ENCODE measurements around the gene DEDD.
A peak's percentile ranks its signal among the peaks of the same experiment; 100 is the strongest.

The DEDD gene

DNA sequence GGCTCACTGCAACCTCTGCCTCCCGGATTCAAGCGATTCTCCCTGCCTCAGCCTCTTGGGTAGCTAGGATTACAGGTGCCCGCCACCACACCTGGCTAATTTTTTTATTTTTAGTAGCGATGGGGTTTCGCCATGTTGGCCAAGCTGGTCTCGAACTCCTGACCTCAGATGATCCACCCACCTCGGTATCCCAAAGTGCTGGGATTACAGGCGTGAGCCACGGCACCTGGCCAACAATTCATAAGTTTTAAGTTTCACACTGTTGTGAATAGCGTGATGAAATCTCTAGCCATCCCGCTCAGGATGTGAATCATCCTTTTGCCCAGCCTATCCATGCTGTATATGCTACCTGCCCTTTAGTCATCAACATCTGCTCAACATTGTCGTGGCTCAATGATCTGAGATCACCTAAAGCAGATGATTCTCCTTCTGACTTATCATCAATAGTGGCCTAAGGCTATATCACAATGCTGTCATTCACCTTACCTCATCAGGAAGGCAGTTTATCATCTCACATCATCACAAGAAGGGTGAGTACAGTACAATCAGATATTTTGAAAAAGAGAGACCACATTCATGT, 17.2 kb downstream of the DEDD start:
- TF ChIP-seq, protein P1, sequence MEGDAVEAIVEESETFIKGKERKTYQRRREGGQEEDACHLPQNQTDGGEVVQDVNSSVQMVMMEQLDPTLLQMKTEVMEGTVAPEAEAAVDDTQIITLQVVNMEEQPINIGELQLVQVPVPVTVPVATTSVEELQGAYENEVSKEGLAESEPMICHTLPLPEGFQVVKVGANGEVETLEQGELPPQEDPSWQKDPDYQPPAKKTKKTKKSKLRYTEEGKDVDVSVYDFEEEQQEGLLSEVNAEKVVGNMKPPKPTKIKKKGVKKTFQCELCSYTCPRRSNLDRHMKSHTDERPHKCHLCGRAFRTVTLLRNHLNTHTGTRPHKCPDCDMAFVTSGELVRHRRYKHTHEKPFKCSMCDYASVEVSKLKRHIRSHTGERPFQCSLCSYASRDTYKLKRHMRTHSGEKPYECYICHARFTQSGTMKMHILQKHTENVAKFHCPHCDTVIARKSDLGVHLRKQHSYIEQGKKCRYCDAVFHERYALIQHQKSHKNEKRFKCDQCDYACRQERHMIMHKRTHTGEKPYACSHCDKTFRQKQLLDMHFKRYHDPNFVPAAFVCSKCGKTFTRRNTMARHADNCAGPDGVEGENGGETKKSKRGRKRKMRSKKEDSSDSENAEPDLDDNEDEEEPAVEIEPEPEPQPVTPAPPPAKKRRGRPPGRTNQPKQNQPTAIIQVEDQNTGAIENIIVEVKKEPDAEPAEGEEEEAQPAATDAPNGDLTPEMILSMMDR (IDR thresholded peaks at IDR 0.05; ENCODE audit: unreplicated experiment in 3 of 3) = no peak
- Mint-ChIP-seq H3K4me1 (peaks cover 41% of the 10 kb centered on the region), H3K36me3 (ENCODE audit: low read depth) (peaks cover 10% of the 10 kb centered on the region), H3K4me3 (peak overlapping the region; percentile 95 to 98 (median 97)), H3K9me3 (no peaks in the 10 kb centered on the region), H3K27me3 (ENCODE audit: low read depth) (no peaks in the 10 kb centered on the region), H3K27ac (peak overlapping the region in 1 of 3 experiments; percentile 50)

- Mint-ChIP-seq H3K27ac (no peak overlapping the region), H3K4me3 (no peak overlapping the region), H3K4me1 (peaks cover 35% of the 10 kb centered on the region), H3K27me3 (ENCODE audit: low read depth) (no peaks in the 10 kb centered on the region), H3K36me3 (ENCODE audit: low read depth) (peaks cover 4% of the 10 kb centered on the region), H3K9me3 (no peaks in the 10 kb centered on the region)
- TF ChIP-seq, protein P1 (IDR thresholded peaks at IDR 0.05; ENCODE audit: unreplicated experiment in 3 of 3) = no peak
Measured at GRCh38 chr1:161114556-161114955, 17.9 kb downstream of the DEDD start.

GRCh38 chr1:161113915-161114314, 18.6 kb downstream of the DEDD start:
- Mint-ChIP-seq H3K9me3 (no peaks in the 10 kb centered on the region), H3K36me3 (ENCODE audit: low read depth) (peaks cover 5% of the 10 kb centered on the region), H3K27me3 (ENCODE audit: low read depth) (no peaks in the 10 kb centered on the region), H3K27ac (no peak overlapping the region), H3K4me3 (no peak overlapping the region), H3K4me1 (peaks cover 29% of the 10 kb centered on the region)
- TF ChIP-seq, protein P1 (IDR thresholded peaks at IDR 0.05; ENCODE audit: unreplicated experiment in 3 of 3) = no peak

DNA sequence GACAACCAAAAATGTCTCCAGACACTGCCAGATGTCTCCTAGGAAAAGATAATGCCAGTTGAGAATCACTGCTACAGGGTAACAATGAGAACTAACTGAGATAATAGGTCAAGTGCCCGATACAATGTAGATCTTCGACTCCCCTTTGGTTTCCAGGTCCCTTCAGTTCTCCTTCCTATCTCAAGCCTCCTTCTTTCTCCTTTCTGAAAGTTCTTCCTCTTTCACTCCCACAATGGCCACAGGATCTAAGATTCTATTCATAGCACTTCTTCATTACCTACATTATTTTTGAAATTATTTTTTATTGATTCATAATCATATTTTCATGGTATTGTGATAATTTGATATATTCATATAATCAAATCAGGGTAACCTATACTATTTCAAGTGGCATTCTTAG, 20.9 kb downstream of the DEDD start:
- Mint-ChIP-seq H3K27ac (no peak overlapping the region), H3K4me3 (no peak overlapping the region), H3K27me3 (ENCODE audit: low read depth) (no peaks in the 10 kb centered on the region), H3K9me3 (no peaks in the 10 kb centered on the region), H3K36me3 (ENCODE audit: low read depth) (peaks cover 9% of the 10 kb centered on the region), H3K4me1 (peaks cover 8% of the 10 kb centered on the region)
- TF ChIP-seq, protein P1 (IDR thresholded peaks at IDR 0.05; ENCODE audit: unreplicated experiment in 3 of 3) = no peak

DNA sequence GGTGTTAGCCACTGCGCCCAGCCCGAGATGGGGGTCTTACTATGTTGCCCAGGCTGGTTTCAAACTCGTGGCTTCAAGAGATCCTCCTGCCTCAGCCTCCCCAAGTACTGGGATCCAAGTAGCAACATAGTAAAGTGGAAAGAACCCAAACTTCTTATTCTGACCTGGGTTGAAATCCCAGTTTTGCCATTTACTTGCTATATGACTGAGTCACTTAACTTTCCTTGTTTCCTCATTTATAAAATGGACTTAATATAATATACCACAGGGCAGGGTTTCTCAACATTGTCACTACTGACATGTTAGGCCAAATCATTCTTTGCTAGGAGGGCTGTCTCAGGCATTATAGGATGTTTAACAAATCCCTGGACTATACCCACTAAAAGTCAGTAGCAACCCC, 21.4 kb downstream of the DEDD start:
- H3K4me3 Mint-ChIP-seq = no peak overlapping the region
- TF ChIP-seq, protein P1 (IDR thresholded peaks at IDR 0.05; ENCODE audit: unreplicated experiment in 3 of 3) = no peak
- no peak overlapping the region for H3K27ac Mint-ChIP-seq
- no peaks in the 10 kb centered on the region for H3K27me3 Mint-ChIP-seq (ENCODE audit: low read depth)
- H3K36me3 Mint-ChIP-seq (ENCODE audit: low read depth) = peaks cover 13% of the 10 kb centered on the region
- peaks cover 5% of the 10 kb centered on the region for H3K4me1 Mint-ChIP-seq
- H3K9me3 Mint-ChIP-seq = no peaks in the 10 kb centered on the region

- H3K36me3 Mint-ChIP-seq (ENCODE audit: low read depth) = peaks cover 25% of the 10 kb centered on the region
- no peak overlapping the region for H3K4me3 Mint-ChIP-seq
- no peaks in the 10 kb centered on the region for H3K9me3 Mint-ChIP-seq
- TF ChIP-seq, protein P1 (IDR thresholded peaks at IDR 0.05; ENCODE audit: unreplicated experiment in 3 of 3) = no peak
- H3K27ac Mint-ChIP-seq = no peak overlapping the region
- no peaks in the 10 kb centered on the region for H3K27me3 Mint-ChIP-seq (ENCODE audit: low read depth)
- no peaks in the 10 kb centered on the region for H3K4me1 Mint-ChIP-seq
Measured at GRCh38 chr1:161106431-161106830, 26.0 kb downstream of the DEDD start.

Measured in nephron (organoid).